K562 (cell line): ENCODE data around the gene DNAJB13. TPM values are rescaled to one million over a fixed set of nuclear protein-coding genes. Genes with fewer than 3 reads are reported as not detected.

Experiments used
- NFXL1 ChIP-seq: fragments of 450-650 bp; formaldehyde crosslinking; IDR thresholded peaks from 2 replicates; pipeline ENCODE4 v1.4.0; 2021; ENCODE audit warnings: mild to moderate bottlenecking
- SNRNP70 ChIP-seq: fragments of 200-400 bp; formaldehyde crosslinking; optimal IDR thresholded peaks from 2 replicates; pipeline ENCODE3; 2017; ENCODE audit warnings: low read depth, low read length
- ZNF561 ChIP-seq: fragments of 450-650 bp; formaldehyde crosslinking; conservative IDR thresholded peaks from 2 replicates; pipeline ENCODE4 v1.4.0; 2020; ENCODE audit warnings: mild to moderate bottlenecking, moderate library complexity
- polyA plus RNA-seq, 8 experiments: library from polyadenylated mRNA; depleted of rRNA in 4 of 8; stranded (reverse) in 5 of 8; unstranded in 3 of 8; fragments of >200 nt; fragmentation: Nextera tagmentation in 2 of 8; fragmentation: Illumina TruSeq in 1 of 8; extraction: Ambion mirVana in 2 of 8; extraction: Trizol in 1 of 8; gene quantifications; 2 replicates each; pipeline versions ENCODE4 v1.2.1 to v1.2.3, GENCODE V29; 2011 to 2014; ENCODE audit warnings: inconsistent platforms in 1 of 8, missing spikeins in 1 of 8
- total RNA-seq, 7 experiments: library from RNA; depleted of rRNA in 6 of 7; stranded (reverse); fragments of >200 nt in 6 of 7; fragmentation: Illumina TruSeq in 2 of 7; extraction: Trizol in 2 of 7; gene quantifications; 2 replicates each; pipeline versions ENCODE4 v1.2.1 to v1.2.3, GENCODE V29; 2011 to 2021; ENCODE audit warnings: low replicate concordance in 1 of 7
- TF ChIP-seq, protein P1 (sequence below): fragments of 200-600 bp; sonication (generic); IDR thresholded peaks from one replicate; pipeline ENCODE4 v1.6.1; 2012; ENCODE audit warnings: mild to moderate bottlenecking, low read depth, low read length, inconsistent platforms
- TF ChIP-seq, protein P2 (sequence below): fragments of 450-650 bp; formaldehyde crosslinking; IDR thresholded peaks from 2 replicates; pipeline ENCODE4 v1.4.0; 2022; ENCODE audit warnings: missing genetic modification characterization
- TF ChIP-seq, protein P3 (sequence below): fragments of 200-800 bp; sonication (Bioruptor generic); IDR thresholded peaks from 2 replicates; pipeline ENCODE4 v1.6.1; 2016; ENCODE audit warnings: missing genetic modification characterization, missing compliant biosample characterization
- TF ChIP-seq, protein P4 (sequence below): sonication (generic); formaldehyde crosslinking; IDR thresholded peaks from 2 replicates; pipeline ENCODE4 v1.5.0; 2020; ENCODE audit warnings: missing genetic modification reagents

DNAJB13 gene
- total and polyA plus RNA-seq, 9 of the 15 experiments (the other 6 are each of a cell fraction or from before 2014, with no cell fraction given), result 0.14 TPM; not detected in 8

DNA sequence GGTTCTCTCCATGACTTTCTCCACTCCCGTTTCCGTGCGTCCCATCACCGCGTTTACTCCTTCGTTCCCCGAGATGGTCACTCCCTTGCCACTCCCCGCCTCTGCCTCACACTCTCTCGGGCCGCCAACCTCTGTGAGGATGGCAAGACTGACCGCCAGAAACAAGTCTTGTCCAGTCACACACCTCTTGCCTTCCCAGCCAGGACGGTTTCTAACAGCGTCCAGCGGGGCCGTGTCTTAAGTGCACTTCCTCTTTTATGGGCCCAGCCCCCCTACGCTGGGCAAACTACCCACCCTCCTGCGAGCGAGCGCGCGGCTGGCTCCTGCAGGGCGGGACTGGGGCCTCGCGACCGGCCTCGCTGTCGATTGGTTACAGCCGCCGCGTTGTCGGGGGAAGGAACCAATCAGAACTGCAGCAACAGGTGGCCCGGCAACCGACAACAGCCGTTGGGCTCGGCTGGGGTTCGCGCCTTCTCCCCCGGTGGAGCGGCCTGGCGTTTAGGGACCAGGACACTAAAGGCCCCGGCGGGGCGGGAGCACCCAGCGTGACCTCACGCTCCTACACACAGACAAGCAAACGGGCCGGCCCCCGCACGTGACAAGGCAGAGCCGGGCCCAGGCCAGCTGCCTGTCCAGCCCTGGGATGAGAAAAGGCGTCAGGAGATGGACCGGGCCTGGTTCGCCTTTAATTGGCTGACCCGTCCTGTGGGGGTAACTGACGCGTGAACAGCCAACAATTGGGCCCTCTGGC is 32.3 kb downstream of the DNAJB13 start (continued):
- TF ChIP-seq, protein P1, sequence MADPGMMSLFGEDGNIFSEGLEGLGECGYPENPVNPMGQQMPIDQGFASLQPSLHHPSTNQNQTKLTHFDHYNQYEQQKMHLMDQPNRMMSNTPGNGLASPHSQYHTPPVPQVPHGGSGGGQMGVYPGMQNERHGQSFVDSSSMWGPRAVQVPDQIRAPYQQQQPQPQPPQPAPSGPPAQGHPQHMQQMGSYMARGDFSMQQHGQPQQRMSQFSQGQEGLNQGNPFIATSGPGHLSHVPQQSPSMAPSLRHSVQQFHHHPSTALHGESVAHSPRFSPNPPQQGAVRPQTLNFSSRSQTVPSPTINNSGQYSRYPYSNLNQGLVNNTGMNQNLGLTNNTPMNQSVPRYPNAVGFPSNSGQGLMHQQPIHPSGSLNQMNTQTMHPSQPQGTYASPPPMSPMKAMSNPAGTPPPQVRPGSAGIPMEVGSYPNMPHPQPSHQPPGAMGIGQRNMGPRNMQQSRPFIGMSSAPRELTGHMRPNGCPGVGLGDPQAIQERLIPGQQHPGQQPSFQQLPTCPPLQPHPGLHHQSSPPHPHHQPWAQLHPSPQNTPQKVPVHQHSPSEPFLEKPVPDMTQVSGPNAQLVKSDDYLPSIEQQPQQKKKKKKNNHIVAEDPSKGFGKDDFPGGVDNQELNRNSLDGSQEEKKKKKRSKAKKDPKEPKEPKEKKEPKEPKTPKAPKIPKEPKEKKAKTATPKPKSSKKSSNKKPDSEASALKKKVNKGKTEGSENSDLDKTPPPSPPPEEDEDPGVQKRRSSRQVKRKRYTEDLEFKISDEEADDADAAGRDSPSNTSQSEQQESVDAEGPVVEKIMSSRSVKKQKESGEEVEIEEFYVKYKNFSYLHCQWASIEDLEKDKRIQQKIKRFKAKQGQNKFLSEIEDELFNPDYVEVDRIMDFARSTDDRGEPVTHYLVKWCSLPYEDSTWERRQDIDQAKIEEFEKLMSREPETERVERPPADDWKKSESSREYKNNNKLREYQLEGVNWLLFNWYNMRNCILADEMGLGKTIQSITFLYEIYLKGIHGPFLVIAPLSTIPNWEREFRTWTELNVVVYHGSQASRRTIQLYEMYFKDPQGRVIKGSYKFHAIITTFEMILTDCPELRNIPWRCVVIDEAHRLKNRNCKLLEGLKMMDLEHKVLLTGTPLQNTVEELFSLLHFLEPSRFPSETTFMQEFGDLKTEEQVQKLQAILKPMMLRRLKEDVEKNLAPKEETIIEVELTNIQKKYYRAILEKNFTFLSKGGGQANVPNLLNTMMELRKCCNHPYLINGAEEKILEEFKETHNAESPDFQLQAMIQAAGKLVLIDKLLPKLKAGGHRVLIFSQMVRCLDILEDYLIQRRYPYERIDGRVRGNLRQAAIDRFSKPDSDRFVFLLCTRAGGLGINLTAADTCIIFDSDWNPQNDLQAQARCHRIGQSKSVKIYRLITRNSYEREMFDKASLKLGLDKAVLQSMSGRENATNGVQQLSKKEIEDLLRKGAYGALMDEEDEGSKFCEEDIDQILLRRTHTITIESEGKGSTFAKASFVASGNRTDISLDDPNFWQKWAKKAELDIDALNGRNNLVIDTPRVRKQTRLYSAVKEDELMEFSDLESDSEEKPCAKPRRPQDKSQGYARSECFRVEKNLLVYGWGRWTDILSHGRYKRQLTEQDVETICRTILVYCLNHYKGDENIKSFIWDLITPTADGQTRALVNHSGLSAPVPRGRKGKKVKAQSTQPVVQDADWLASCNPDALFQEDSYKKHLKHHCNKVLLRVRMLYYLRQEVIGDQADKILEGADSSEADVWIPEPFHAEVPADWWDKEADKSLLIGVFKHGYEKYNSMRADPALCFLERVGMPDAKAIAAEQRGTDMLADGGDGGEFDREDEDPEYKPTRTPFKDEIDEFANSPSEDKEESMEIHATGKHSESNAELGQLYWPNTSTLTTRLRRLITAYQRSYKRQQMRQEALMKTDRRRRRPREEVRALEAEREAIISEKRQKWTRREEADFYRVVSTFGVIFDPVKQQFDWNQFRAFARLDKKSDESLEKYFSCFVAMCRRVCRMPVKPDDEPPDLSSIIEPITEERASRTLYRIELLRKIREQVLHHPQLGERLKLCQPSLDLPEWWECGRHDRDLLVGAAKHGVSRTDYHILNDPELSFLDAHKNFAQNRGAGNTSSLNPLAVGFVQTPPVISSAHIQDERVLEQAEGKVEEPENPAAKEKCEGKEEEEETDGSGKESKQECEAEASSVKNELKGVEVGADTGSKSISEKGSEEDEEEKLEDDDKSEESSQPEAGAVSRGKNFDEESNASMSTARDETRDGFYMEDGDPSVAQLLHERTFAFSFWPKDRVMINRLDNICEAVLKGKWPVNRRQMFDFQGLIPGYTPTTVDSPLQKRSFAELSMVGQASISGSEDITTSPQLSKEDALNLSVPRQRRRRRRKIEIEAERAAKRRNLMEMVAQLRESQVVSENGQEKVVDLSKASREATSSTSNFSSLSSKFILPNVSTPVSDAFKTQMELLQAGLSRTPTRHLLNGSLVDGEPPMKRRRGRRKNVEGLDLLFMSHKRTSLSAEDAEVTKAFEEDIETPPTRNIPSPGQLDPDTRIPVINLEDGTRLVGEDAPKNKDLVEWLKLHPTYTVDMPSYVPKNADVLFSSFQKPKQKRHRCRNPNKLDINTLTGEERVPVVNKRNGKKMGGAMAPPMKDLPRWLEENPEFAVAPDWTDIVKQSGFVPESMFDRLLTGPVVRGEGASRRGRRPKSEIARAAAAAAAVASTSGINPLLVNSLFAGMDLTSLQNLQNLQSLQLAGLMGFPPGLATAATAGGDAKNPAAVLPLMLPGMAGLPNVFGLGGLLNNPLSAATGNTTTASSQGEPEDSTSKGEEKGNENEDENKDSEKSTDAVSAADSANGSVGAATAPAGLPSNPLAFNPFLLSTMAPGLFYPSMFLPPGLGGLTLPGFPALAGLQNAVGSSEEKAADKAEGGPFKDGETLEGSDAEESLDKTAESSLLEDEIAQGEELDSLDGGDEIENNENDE, result no peak
- TF ChIP-seq SNRNP70, result no peak
- TF ChIP-seq, protein P2, sequence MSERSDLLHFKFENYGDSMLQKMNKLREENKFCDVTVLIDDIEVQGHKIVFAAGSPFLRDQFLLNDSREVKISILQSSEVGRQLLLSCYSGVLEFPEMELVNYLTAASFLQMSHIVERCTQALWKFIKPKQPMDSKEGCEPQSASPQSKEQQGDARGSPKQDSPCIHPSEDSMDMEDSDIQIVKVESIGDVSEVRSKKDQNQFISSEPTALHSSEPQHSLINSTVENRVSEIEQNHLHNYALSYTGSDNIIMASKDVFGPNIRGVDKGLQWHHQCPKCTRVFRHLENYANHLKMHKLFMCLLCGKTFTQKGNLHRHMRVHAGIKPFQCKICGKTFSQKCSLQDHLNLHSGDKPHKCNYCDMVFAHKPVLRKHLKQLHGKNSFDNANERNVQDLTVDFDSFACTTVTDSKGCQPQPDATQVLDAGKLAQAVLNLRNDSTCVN (CRISPR knock-in tag), result peak; percentile 86; the same call in 1 of the 2 replicates
- TF ChIP-seq ZNF561 (CRISPR knock-in tag), result no peak
- TF ChIP-seq NFXL1 (CRISPR knock-in tag), result peak; percentile 62; the same call in 1 of the 2 replicates
- TF ChIP-seq, protein P3, sequence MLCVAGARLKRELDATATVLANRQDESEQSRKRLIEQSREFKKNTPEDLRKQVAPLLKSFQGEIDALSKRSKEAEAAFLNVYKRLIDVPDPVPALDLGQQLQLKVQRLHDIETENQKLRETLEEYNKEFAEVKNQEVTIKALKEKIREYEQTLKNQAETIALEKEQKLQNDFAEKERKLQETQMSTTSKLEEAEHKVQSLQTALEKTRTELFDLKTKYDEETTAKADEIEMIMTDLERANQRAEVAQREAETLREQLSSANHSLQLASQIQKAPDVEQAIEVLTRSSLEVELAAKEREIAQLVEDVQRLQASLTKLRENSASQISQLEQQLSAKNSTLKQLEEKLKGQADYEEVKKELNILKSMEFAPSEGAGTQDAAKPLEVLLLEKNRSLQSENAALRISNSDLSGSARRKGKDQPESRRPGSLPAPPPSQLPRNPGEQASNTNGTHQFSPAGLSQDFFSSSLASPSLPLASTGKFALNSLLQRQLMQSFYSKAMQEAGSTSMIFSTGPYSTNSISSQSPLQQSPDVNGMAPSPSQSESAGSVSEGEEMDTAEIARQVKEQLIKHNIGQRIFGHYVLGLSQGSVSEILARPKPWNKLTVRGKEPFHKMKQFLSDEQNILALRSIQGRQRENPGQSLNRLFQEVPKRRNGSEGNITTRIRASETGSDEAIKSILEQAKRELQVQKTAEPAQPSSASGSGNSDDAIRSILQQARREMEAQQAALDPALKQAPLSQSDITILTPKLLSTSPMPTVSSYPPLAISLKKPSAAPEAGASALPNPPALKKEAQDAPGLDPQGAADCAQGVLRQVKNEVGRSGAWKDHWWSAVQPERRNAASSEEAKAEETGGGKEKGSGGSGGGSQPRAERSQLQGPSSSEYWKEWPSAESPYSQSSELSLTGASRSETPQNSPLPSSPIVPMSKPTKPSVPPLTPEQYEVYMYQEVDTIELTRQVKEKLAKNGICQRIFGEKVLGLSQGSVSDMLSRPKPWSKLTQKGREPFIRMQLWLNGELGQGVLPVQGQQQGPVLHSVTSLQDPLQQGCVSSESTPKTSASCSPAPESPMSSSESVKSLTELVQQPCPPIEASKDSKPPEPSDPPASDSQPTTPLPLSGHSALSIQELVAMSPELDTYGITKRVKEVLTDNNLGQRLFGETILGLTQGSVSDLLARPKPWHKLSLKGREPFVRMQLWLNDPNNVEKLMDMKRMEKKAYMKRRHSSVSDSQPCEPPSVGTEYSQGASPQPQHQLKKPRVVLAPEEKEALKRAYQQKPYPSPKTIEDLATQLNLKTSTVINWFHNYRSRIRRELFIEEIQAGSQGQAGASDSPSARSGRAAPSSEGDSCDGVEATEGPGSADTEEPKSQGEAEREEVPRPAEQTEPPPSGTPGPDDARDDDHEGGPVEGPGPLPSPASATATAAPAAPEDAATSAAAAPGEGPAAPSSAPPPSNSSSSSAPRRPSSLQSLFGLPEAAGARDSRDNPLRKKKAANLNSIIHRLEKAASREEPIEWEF (CRISPR knock-in tag), result no peak
- TF ChIP-seq, protein P4, sequence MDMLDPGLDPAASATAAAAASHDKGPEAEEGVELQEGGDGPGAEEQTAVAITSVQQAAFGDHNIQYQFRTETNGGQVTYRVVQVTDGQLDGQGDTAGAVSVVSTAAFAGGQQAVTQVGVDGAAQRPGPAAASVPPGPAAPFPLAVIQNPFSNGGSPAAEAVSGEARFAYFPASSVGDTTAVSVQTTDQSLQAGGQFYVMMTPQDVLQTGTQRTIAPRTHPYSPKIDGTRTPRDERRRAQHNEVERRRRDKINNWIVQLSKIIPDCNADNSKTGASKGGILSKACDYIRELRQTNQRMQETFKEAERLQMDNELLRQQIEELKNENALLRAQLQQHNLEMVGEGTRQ (CRISPR knock-in tag), result peak; percentile 93
